Calu3 (cell line): ENCODE results near the gene GRHPR. TPM values are rescaled to one million over a fixed set of nuclear protein-coding genes. Genes with fewer than 3 reads are reported as not detected.

ENCODE experiments used
- BruUV-seq: library from RNA; stranded (reverse); fragments of 400-500 nt; replicated peaks from 2 replicates; lab custom pipeline; 2021; lab: Mats Ljungman, UMichigan
- CTCF ChIA-PET: fragments of 300-600 bp; sonication (Branson Sonifier 250); formaldehyde crosslinking; loops from one replicate; lab custom pipeline; 2022; ENCODE audit warnings: antibody characterized with exemption; lab: Charles Lee
- DNase-seq: peaks from one replicate; pipeline ENCODE4 v3.0.0; 2022
- H3K27ac Mint-ChIP-seq: one replicate; pipeline ENCODE4 v1.8.0; 2022; ENCODE audit warnings: mixed read lengths; ENCODE audit not compliant: unreplicated experiment
- H3K27me3 Mint-ChIP-seq: one replicate; pipeline ENCODE4 v1.8.0; 2022; ENCODE audit warnings: mixed read lengths; ENCODE audit not compliant: unreplicated experiment
- H3K36me3 Mint-ChIP-seq: one replicate; pipeline ENCODE4 v1.8.0; 2022; ENCODE audit warnings: mild to moderate bottlenecking, moderate library complexity, mixed read lengths; ENCODE audit not compliant: insufficient read depth, unreplicated experiment
- H3K4me1 Mint-ChIP-seq: one replicate; pipeline ENCODE4 v1.8.0; 2022; ENCODE audit warnings: mild to moderate bottlenecking, low read depth, mixed read lengths; ENCODE audit not compliant: unreplicated experiment
- H3K4me3 Mint-ChIP-seq: one replicate; pipeline ENCODE4 v1.8.0; 2022; ENCODE audit warnings: mild to moderate bottlenecking, low read depth, moderate library complexity, mixed read lengths; ENCODE audit not compliant: unreplicated experiment
- H3K9me3 Mint-ChIP-seq: one replicate; pipeline ENCODE4 v1.8.0; 2022; ENCODE audit warnings: low read depth, mixed read lengths; ENCODE audit not compliant: unreplicated experiment
- intact Hi-C: fragments of 100-400 bp; cut with micrococcal nuclease; formaldehyde crosslinking; loops from one replicate; pipeline ENCODE4 v1.10.0; 2022; ENCODE audit not compliant: unreplicated experiment
- total RNA-seq: library from RNA; stranded (reverse); gene quantifications from 2 replicates; pipeline ENCODE4 v1.2.3, GENCODE V29; 2022
- TF ChIP-seq, protein P1 (sequence below): fragments of 200-600 bp; IDR thresholded peaks from one replicate; pipeline ENCODE4 v1.8.0; 2022; ENCODE audit warnings: antibody characterized with exemption; ENCODE audit not compliant: unreplicated experiment

The GRHPR gene
- total RNA-seq, 1 experiment from 2014 or later = 28.0 TPM

DNA sequence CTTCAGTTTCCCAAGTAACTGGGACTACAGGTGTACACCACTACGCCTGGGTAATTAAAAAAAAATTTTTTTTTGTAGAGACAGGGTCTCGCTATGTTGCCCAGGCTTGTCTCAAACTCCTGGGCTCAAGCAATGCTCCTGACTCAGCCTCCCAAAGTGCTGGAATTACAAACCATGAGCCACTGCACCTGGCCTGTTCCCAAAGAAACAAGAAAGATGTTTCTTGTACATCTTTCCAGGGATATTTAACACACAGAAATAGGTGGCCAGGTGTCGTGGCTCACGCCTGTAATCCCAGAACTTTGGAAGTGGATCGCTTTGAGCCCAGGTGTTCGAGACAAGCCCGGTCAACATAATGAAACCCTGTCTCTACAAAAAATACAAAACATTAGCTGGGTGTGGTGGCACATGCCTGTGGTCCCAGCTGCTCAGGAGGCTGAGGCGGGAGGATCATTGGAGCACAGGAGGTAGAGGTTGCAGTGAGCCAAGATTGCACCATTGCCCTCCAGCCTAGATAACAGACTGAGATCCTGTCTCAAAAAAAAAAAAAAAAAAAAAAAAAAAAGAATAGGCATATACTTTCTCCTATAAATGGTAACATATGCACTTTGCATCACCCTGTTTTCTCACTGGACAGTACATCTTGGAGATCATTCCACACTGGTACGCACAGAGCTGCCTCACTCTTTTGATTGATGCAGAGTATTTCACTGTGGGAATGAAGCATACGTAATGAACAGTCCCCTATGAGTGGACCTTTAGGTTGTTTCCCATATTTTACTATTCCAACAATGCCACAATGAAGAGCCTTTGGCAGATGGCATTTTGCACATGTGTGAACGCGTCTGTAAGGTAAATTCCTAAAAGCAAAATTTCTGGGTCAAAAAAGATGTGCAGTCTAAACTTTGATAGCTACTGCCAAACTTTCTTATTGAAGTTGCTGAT lies 2.0 kb upstream of the GRHPR start:
- CTCF ChIA-PET = no interaction called here
- H3K9me3 Mint-ChIP-seq = no peaks in the 10 kb centered on the region
- TF ChIP-seq, protein P1, sequence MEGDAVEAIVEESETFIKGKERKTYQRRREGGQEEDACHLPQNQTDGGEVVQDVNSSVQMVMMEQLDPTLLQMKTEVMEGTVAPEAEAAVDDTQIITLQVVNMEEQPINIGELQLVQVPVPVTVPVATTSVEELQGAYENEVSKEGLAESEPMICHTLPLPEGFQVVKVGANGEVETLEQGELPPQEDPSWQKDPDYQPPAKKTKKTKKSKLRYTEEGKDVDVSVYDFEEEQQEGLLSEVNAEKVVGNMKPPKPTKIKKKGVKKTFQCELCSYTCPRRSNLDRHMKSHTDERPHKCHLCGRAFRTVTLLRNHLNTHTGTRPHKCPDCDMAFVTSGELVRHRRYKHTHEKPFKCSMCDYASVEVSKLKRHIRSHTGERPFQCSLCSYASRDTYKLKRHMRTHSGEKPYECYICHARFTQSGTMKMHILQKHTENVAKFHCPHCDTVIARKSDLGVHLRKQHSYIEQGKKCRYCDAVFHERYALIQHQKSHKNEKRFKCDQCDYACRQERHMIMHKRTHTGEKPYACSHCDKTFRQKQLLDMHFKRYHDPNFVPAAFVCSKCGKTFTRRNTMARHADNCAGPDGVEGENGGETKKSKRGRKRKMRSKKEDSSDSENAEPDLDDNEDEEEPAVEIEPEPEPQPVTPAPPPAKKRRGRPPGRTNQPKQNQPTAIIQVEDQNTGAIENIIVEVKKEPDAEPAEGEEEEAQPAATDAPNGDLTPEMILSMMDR = no peak
- H3K27me3 Mint-ChIP-seq = no peaks in the 10 kb centered on the region
- DNase-seq = no peak
- H3K27ac Mint-ChIP-seq = no peak overlapping the region
- peaks cover 9% of the 10 kb centered on the region for H3K4me1 Mint-ChIP-seq
- H3K36me3 Mint-ChIP-seq = peaks cover 11% of the 10 kb centered on the region
- no TSS peak for BruUV-seq
- intact Hi-C loops = no loop called here
- H3K4me3 Mint-ChIP-seq = no peak overlapping the region

DNA sequence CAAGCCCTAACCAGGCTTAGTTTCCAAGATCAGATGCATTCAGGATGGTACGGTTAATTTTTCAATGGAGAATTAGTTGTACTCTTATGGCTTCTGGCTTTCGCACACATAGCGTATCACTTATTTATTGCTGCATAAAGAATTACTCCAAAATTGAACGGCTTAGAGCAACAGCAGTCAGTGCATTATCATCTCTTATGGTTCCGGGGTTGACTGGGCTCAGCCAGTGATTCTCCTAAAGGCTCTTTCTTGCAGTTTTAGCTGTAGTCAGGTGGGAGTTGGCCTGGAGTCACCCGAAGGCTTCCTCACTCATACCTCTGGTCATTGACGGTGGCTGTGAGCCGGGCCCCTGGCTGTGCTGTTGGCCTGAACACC lies 595 bp upstream of the GRHPR start:
- intact Hi-C loops = no loop called here
- CTCF ChIA-PET = no interaction called here
- H3K4me3 Mint-ChIP-seq = peak overlapping the region; percentile 75

GRCh38 chr9:37423508-37423907 lies 1.0 kb downstream of the GRHPR start:
- Mint-ChIP-seq H3K27me3 (no peaks in the 10 kb centered on the region), H3K4me3 (peak overlapping the region; percentile 75), H3K36me3 (peaks cover 11% of the 10 kb centered on the region), H3K4me1 (peaks cover 8% of the 10 kb centered on the region), H3K9me3 (no peaks in the 10 kb centered on the region), H3K27ac (no peak overlapping the region)
- TF ChIP-seq, protein P1 = no peak
- intact Hi-C loops = no loop called here
- CTCF ChIA-PET = interaction anchor here (0.7 kb wide), 1 partner anchor 428 kb away, joined by 3 read pairs; no protein-coding TSS in a partner anchor
- no TSS peak for BruUV-seq
- no peak for DNase-seq

More for the DNA sequence above, 595 bp upstream of the GRHPR start:
- Mint-ChIP-seq H3K27ac (peak overlapping the region; percentile 74), H3K36me3 (peaks cover 11% of the 10 kb centered on the region), H3K9me3 (no peaks in the 10 kb centered on the region), H3K27me3 (no peaks in the 10 kb centered on the region), H3K4me1 (peaks cover 8% of the 10 kb centered on the region)
- no peak for DNase-seq
- BruUV-seq = no TSS peak
- TF ChIP-seq, protein P1 = no peak

- Mint-ChIP-seq H3K9me3 (no peaks in the 10 kb centered on the region), H3K36me3 (peaks cover 11% of the 10 kb centered on the region), H3K4me3 (no peak overlapping the region), H3K4me1 (peaks cover 8% of the 10 kb centered on the region), H3K27ac (no peak overlapping the region), H3K27me3 (no peaks in the 10 kb centered on the region)
- TF ChIP-seq, protein P1 = no peak
- no TSS peak for BruUV-seq
- no peak for DNase-seq
- intact Hi-C loops = no loop called here
- CTCF ChIA-PET = no interaction called here
These were observed 1.7 kb downstream of the GRHPR start for GRCh38 chr9:37424204-37424685.
